NT2/D1 (cell line): ENCODE data around the gene PEX10.

ENCODE experiments used
- YY1 ChIP-seq: IDR thresholded peaks from 2 replicates; pipeline ENCODE4 v1.6.1; 2011; ENCODE audit not compliant: insufficient read length, insufficient read depth
- ZNF274 ChIP-seq: IDR thresholded peaks from 2 replicates; pipeline ENCODE4 v1.6.1; 2011; ENCODE audit warnings: mild to moderate bottlenecking, low read depth, low read length

- no peak for TF ChIP-seq ZNF274
- TF ChIP-seq YY1 = no peak
Observed at GRCh38 chr1:2446394-2446793, 34.0 kb upstream of the PEX10 start.
